TTC549 (cell line): Measurements from ENCODE around the gene TMIGD1.

Source experiments
- FAIRE-seq: peaks from 2 replicates; lab custom pipeline; 2012; peaks lifted over from hg19 to GRCh38; lab: Jason Lieb, UNC

Gene TMIGD1

DNA sequence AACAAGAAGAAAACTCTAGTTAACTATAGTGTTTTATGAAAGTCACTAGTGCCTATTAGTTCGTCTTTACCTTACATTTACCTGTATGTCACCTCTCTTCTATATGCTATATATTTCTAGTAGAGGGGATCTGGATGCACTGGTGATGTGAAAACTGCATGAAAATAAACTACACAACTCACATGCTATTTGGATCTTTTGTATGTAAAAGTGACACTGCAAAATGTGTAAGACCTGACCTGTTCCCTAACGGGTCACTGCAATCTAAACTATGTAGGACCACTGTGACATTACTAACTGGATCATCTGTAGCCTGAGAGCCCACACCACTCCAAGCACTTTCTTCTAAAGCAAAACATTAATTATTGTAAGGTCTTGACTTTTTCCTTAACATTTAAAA is 43.8 kb downstream of the TMIGD1 start:
- FAIRE-seq: no peak

DNA sequence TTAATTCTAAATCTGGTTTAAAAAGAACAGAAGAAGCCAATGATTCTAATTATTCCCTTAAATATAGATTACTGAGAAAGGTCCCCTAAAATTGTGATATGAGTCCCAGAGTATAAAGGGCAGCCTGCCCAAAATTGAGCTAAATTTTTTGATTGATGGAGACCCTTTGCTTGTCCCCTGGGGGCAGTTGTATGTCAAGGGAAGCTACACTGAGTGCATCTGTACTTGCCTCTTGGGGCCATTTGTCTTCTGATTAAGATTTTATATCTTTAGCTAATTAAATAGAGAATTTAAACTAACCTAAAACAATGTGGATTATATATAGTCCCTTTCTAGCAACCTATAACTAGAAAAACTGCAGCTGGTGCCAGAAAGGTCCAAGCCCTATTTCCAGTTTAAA is 54.7 kb downstream of the TMIGD1 start:
- FAIRE-seq: no peak

DNA sequence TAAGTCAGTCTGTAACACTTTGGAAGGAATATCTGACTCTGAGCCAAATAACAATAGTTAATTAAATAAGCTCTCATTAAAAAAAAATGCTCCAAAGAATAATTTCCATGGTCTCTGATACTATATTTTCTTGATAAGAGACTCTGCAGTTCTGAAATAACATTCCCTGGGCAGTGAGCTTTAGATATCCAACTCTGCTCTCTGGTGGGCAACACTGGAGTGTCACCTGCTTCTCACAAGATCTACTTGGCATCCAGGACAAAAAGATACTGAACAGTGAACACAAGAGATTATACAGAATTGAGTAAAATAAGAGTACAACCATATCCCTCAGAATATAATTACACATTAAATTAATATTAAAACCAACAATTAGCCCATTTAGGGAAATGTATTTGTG is 55.8 kb downstream of the TMIGD1 start:
- peak; percentile 89 for FAIRE-seq

DNA sequence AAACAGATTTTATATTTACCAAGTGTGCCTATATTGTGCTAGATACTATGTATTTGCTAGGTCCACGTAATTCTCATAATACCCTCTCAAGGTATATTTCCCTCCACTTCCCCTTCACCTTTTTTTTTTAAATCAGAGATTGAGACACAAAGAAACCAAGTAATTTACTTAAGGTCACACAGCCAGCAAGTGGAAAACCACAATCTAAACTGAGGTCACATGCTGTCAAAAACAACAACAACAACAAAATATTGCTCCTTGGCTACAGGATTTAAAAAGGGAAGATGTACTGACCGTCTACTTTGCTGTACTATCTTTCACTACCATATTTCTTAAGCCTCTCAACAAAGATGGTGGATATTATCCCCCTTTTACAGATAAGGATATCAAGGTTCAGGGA is 57.9 kb downstream of the TMIGD1 start:
- no peak for FAIRE-seq

DNA sequence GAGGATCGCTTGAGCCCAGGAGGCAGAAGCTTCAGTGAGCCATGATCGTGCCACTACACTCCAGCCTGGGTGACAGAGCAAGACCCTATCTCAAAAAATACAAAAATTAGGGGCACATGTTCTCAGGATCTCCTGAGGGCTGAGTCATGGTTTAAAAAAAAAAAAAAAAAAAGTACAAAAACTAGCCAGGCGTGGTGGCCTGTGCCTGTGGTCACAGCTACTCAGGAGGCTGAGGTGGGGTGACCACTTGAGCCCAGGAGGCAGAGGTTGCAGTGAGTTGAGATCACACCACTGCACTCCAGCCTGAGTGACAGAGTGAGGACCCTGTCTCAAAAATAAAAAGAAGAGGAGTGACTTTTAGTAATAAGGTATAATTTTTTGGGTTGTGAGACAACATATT is 59.0 kb downstream of the TMIGD1 start:
- no peak for FAIRE-seq

DNA sequence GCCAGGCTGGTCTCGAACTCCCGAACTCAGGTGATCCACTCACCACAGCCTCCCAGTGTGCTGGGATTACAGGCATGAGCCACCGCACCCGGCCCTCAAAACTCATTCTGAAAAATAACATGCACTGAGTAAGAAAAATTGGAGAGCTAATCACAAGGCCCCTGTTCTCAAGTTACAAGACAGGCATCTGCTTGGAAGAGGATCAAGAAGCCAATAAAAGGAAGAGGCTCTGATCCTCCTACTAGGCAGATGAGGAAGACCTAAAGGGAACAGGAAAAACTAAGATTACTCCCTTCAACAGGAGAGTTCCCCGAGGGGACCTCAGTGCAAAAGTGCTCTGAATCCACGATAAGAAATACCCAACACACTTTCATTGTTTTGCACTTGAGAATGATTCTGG is 60.5 kb downstream of the TMIGD1 start:
- FAIRE-seq: no peak

DNA sequence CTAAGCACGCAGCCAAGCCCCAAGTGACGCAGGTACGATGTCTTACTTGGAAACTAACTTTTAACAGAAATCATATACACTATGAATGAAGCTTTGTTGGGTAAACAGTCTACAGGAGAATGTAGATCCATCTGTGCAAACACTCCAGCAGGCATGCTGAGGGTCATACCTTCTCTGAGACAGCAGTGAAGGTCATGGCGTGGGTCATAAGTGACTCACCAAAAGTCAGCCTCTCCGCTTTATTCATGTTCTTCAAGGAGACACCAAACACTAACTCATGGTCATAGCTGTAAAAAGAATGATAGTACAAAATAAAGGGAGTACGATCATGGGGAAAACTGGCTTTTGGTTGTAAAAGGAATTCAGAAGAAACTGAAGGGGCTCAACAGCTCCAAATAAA is 62.8 kb downstream of the TMIGD1 start:
- no peak for FAIRE-seq

DNA sequence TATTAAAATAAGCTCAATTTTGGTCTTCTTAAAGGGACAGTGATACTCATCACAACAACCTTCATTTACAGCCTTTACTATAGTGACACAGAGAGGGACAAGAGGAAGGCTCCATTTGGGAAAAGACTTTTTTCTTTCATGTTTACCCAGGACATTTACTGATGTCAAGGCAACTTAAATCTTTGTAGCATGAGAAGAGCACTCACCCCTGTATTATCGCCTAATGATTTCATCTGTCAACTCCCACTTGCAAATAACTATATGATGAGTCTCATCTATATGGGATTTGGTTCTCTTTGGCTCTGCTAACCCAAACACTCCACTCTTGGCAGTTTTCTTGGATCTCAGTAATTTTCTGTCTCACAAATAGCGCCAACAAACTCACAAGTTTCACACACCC is 66.2 kb downstream of the TMIGD1 start:
- no peak for FAIRE-seq
